Central memory CD8-positive, alpha-beta T cell (primary cell): ENCODE measurements around the gene WFS1.

Experiments
- ATAC-seq: fragments of 150-1000 bp; cut with Tn5 transposase; replicated peaks from 2 replicates; pipeline ENCODE4 v1.10.0; 2022; ENCODE audit warnings: mild to moderate bottlenecking, moderate FRiP score, moderate number of reproducible peaks; ENCODE audit not compliant: poor library complexity, severe bottlenecking; ENCODE audit errors: extremely low read depth
- DNase-seq, 2 donors: peaks; one replicate each; pipeline ENCODE4 v3.0.0; 2021; ENCODE audit warnings: low spot score in 2 of 2
- H3K27ac Mint-ChIP-seq: one replicate; pipeline ENCODE4 v1.8.0; 2022; ENCODE audit warnings: low read depth, mild to moderate bottlenecking, moderate library complexity, mixed read lengths
- H3K27me3 Mint-ChIP-seq: one replicate; pipeline ENCODE4 v1.8.0; 2022; ENCODE audit warnings: mixed read lengths
- H3K36me3 Mint-ChIP-seq: one replicate; pipeline ENCODE4 v1.8.0; 2022; ENCODE audit warnings: mild to moderate bottlenecking, moderate library complexity, mixed read lengths; ENCODE audit not compliant: insufficient read depth
- H3K4me1 Mint-ChIP-seq: one replicate; pipeline ENCODE4 v1.8.0; 2022; ENCODE audit warnings: mixed read lengths
- H3K4me3 Mint-ChIP-seq: one replicate; pipeline ENCODE4 v1.8.0; 2022; ENCODE audit warnings: mild to moderate bottlenecking, moderate library complexity, mixed read lengths
- H3K9me3 Mint-ChIP-seq: one replicate; pipeline ENCODE4 v1.8.0; 2022; ENCODE audit warnings: mixed read lengths

WFS1 gene

DNA sequence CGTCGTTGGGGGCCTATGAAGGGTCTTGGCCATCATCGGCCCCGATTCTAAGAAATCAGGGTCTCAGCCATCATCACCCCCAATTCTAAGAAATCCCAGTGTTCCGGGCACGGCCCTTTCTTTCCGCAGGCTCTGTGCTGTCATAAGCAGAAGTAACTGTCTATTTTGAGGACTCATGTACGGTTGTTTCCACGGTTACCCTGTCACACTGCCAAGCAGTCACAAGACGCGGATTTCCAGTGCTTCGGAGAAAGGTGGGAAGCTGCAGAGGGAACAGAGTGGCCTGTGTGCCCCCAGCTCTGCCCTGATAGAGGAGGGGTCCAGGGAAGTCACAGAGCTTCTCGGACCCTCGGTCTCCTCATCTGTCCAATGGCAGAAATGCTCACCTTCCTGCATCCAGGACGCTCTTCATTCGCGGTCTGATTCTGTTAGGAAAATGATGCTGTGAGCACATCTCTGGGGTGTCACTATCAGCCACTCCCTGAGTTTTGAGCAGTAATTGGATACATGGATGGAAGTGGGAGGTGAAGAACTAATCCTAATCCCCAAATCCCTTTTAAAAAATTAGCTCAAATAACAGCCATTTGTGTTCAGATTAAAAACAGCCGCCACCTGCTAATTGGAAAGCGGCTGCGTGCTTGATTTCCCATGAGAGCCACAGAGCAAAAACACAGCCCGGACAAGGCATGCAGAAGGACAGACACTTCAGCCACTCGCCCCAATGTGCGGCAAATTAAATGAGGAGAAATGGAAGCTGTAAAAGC is 73.1 kb downstream of the WFS1 start:
- Mint-ChIP-seq H3K27me3 (peaks cover 18% of the 10 kb centered on the region), H3K4me3 (no peak overlapping the region), H3K4me1 (peaks cover 30% of the 10 kb centered on the region), H3K36me3 (no peaks in the 10 kb centered on the region), H3K9me3 (no peaks in the 10 kb centered on the region), H3K27ac (no peak overlapping the region)
- no peak for ATAC-seq
- DNase-seq, result no peak

GRCh38 chr4:6343939-6344408 is 74.3 kb downstream of the WFS1 start:
- H3K27ac Mint-ChIP-seq, result no peak overlapping the region
- H3K9me3 Mint-ChIP-seq, result no peaks in the 10 kb centered on the region
- no peak for ATAC-seq

GRCh38 chr4:6345096-6345830 is 75.6 kb downstream of the WFS1 start:
- ATAC-seq (no peak), DNase-seq (no peak)
- no peak overlapping the region for H3K27ac Mint-ChIP-seq
- peaks cover 44% of the 10 kb centered on the region for H3K27me3 Mint-ChIP-seq
- H3K36me3 Mint-ChIP-seq, result no peaks in the 10 kb centered on the region
- H3K4me1 Mint-ChIP-seq, result peaks cover 7% of the 10 kb centered on the region
- H3K9me3 Mint-ChIP-seq, result no peaks in the 10 kb centered on the region
- H3K4me3 Mint-ChIP-seq, result no peak overlapping the region

More at GRCh38 chr4:6343939-6344408, 74.3 kb downstream of the WFS1 start:
- no peak for DNase-seq
- H3K36me3 Mint-ChIP-seq, result no peaks in the 10 kb centered on the region
- H3K27me3 Mint-ChIP-seq, result peaks cover 31% of the 10 kb centered on the region
- H3K4me1 Mint-ChIP-seq, result peaks cover 18% of the 10 kb centered on the region
- no peak overlapping the region for H3K4me3 Mint-ChIP-seq

GRCh38 chr4:6345866-6346265 is 76.2 kb downstream of the WFS1 start:
- no peak overlapping the region for H3K4me3 Mint-ChIP-seq
- H3K27me3 Mint-ChIP-seq, result peaks cover 50% of the 10 kb centered on the region
- H3K4me1 Mint-ChIP-seq, result peaks cover under 1% of the 10 kb centered on the region
- DNase-seq (no peak), ATAC-seq (no peak)
- H3K9me3 Mint-ChIP-seq, result no peaks in the 10 kb centered on the region
- H3K36me3 Mint-ChIP-seq, result no peaks in the 10 kb centered on the region
- no peak overlapping the region for H3K27ac Mint-ChIP-seq

DNA sequence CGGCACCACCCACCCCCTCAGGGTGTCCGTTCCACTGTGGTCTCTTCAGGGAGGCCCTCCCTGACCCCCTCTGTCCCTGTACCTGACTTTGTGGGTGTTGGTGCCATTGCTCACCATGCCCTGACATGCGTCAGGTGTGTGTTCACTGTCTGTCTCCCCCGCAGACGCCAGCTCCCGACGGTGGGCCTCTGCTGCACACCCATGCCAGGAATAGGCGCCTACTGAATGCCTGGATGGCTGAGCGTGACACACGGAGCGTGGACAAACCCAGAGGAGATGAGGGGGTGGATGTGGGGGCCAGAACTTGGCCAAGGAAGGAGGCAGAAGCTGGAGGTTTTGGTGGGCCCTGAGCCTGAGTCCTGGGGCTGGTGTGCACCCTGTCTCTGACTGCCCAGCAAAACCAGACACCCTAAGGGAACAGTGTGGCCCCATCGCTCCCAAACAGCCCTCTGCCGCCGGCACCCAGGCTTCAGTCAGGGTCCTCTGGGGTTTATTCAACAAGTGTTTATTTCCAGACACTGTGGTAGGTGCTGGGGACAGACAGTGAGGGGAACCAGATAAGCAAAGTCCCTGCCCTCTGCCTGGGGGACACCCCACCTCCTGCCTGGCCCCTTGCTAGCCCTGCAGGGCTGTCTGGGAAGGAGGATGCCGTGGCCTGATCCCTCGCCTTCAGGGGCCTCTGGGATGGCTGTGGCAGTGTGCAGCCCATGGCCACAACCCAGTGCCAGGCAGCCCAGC is 76.9 kb downstream of the WFS1 start:
- Mint-ChIP-seq H3K4me1 (no peaks in the 10 kb centered on the region), H3K36me3 (no peaks in the 10 kb centered on the region), H3K4me3 (no peak overlapping the region), H3K9me3 (no peaks in the 10 kb centered on the region), H3K27ac (no peak overlapping the region), H3K27me3 (peaks cover 52% of the 10 kb centered on the region)
- DNase-seq (no peak), ATAC-seq (no peak)

DNA sequence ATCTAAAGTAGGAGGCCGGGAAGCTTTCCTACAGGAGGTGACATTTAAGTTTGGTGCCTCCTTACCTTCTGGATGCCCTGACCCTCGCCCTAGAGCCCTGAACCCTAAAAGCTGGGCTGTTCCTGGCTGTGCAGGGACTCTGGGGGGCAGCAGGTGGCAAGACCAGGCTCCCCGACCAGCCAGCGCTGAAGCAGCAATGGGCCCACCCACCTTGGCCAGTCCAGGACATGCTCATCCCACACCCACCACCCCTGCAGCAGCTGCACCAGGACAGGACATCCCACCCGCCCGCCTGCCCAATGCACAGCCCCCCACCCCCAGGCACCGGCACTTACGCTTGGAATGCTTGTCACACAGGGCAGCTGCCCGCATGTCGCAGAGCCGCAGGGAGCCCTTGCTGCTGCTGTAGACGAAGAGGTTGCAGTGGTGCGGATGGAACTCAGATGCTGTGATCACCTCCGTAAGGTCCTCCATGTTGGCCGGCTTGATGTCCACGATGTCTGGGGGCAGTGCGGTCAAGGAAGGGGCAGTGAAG is 77.9 kb downstream of the WFS1 start:
- no peak overlapping the region for H3K4me3 Mint-ChIP-seq
- H3K27me3 Mint-ChIP-seq, result peaks cover 62% of the 10 kb centered on the region
- H3K27ac Mint-ChIP-seq, result no peak overlapping the region
- H3K4me1 Mint-ChIP-seq, result no peaks in the 10 kb centered on the region
- H3K9me3 Mint-ChIP-seq, result no peaks in the 10 kb centered on the region
- ATAC-seq (no peak), DNase-seq (no peak)
- H3K36me3 Mint-ChIP-seq, result no peaks in the 10 kb centered on the region

DNA sequence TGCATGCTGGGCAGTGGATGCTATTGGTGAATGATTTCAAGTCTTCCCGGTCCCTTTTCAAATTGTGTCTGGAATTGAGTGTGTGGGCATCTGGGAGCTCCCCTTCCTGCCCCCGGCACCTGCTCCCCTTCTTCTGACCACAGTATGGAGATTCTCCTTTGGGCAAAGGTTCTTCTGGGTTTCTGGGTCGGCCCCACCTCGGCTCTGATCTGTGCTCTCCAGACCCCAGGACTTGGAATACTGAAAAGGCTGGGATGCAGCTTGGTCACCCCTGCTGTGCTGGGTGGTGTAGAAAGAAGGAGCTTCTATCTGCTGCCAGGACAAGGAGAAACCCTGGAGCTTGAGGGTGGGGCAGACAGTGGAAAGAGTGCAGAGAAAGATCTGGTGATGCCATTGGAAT is 78.8 kb downstream of the WFS1 start:
- H3K4me1 Mint-ChIP-seq, result no peaks in the 10 kb centered on the region
- peaks cover 68% of the 10 kb centered on the region for H3K27me3 Mint-ChIP-seq
- H3K27ac Mint-ChIP-seq, result no peak overlapping the region
- DNase-seq (no peak), ATAC-seq (no peak)
- no peaks in the 10 kb centered on the region for H3K36me3 Mint-ChIP-seq
- H3K4me3 Mint-ChIP-seq, result no peak overlapping the region
- H3K9me3 Mint-ChIP-seq, result no peaks in the 10 kb centered on the region

DNA sequence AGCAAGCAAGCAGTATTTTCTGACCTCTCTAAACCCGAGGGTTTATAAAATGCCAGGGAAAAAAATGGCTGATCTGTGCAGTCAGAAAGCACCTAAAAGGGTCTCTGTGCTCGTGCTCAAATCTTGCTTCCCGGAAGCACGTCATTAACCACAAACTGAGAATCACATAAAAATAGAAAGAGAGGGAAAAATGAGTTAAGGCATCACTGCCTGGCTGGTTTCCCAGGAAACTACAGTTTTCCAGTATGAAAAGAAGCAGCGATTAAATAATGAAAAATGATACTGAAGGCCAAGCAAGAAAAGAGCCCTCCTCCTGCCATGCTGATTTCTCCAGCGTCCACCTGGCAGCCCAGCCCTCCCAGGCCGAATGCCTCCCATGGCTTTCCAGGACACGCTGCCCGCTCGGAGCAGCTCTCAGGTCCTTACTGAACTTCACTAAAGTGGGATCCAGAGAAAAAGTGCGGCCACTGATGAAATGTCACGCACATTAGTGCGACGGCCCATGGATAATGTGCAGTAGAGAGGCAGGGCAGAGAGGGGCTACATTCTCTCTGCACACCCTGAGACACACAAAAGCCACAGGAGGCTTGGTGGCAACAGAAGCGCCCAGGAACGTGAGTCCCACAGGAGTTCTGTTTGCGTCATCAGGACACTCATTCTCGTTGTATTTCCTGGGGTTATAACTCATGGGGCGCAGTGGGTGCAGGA is 80.4 kb downstream of the WFS1 start:
- H3K9me3 Mint-ChIP-seq, result no peaks in the 10 kb centered on the region
- H3K27me3 Mint-ChIP-seq, result peaks cover 81% of the 10 kb centered on the region
- DNase-seq (no peak), ATAC-seq (no peak)
- H3K27ac Mint-ChIP-seq, result no peak overlapping the region
- H3K4me1 Mint-ChIP-seq, result no peaks in the 10 kb centered on the region
- H3K36me3 Mint-ChIP-seq, result peaks cover 3% of the 10 kb centered on the region
- no peak overlapping the region for H3K4me3 Mint-ChIP-seq

DNA sequence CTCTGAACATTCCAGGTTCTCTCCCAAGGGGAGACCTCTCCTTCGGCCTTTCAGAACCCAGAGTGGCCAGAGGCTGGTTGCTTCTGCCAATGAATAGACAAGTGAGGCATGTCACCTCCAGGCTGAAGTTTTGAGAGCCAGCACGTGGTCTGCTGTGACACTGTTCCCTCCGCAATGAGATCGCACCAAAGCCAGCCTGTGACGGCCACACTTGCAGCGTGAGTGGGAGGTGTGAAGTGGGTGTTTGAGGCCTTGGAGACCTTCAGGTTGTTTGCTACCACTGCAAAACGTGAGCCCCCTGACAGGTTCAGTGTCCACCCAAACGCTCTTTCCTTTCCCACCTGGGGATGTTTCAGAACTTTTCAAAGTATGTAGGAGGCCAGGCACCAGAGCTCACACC is 81.0 kb downstream of the WFS1 start:
- no peaks in the 10 kb centered on the region for H3K9me3 Mint-ChIP-seq
- DNase-seq (no peak), ATAC-seq (no peak)
- H3K4me3 Mint-ChIP-seq, result no peak overlapping the region
- no peak overlapping the region for H3K27ac Mint-ChIP-seq
- H3K36me3 Mint-ChIP-seq, result peaks cover 3% of the 10 kb centered on the region
- no peaks in the 10 kb centered on the region for H3K4me1 Mint-ChIP-seq
- peaks cover 78% of the 10 kb centered on the region for H3K27me3 Mint-ChIP-seq

- Mint-ChIP-seq H3K27me3 (peaks cover 71% of the 10 kb centered on the region), H3K27ac (no peak overlapping the region), H3K36me3 (peaks cover 3% of the 10 kb centered on the region), H3K4me1 (no peaks in the 10 kb centered on the region), H3K9me3 (no peaks in the 10 kb centered on the region), H3K4me3 (no peak overlapping the region)
- DNase-seq (no peak), ATAC-seq (no peak)
Observed at GRCh38 chr4:6351246-6352000, 81.8 kb downstream of the WFS1 start.

DNA sequence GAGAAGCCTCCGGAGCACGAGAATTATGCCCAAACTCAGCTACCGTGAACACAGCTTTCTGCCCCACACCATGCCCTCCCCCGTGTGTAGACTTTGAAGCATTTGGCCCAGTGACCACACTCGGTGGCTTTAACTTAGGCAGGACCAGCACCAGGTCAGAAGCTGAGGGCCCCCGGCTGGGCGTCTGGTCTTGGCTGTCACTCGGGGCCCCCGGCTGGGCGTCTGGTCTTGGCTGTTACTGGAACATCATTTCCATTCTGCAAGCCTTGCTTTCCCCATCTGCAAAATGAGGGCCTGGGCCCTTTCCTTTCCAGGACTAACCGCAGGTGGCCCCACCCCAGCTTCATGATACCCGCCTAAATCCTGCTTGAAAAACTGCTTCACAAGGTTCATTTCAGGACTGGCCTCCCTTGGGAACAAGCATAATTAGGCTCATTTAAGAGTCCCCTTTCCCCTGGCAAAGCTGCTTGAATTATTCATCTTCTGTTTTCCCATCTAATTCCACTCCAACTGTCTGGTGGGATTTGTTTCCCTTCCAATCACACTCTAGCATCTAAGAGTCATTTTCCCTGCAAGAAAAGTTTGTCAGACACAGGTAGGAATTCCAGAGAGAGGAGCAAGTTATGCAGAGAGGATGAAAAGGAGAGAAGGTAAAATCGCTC is 82.5 kb downstream of the WFS1 start:
- no peak for DNase-seq
- no peak overlapping the region for H3K4me3 Mint-ChIP-seq
- H3K27me3 Mint-ChIP-seq, result peaks cover 69% of the 10 kb centered on the region
- no peaks in the 10 kb centered on the region for H3K4me1 Mint-ChIP-seq
- H3K36me3 Mint-ChIP-seq, result peaks cover 3% of the 10 kb centered on the region
- no peaks in the 10 kb centered on the region for H3K9me3 Mint-ChIP-seq
- ATAC-seq, result no peak
- no peak overlapping the region for H3K27ac Mint-ChIP-seq
